Retinal pigment epithelial cell (primary cell): ENCODE results near the gene KCNJ8.

ENCODE experiments used
- DNase-seq: peaks from one replicate; pipeline ENCODE4 v3.0.0-alpha.2; 2010; ENCODE audit warnings: low read depth
- H3K4me3 ChIP-seq: 2 replicates; pipeline ENCODE4 v1.5.1; 2011; ENCODE audit warnings: mild to moderate bottlenecking, low read length, control low read depth, moderate library complexity
- TF ChIP-seq, protein P1 (sequence below): conservative IDR thresholded peaks from 2 replicates; pipeline ENCODE4 v1.5.1; 2011; ENCODE audit warnings: low read depth, low read length, control low read depth, inconsistent platforms

Gene KCNJ8

DNA sequence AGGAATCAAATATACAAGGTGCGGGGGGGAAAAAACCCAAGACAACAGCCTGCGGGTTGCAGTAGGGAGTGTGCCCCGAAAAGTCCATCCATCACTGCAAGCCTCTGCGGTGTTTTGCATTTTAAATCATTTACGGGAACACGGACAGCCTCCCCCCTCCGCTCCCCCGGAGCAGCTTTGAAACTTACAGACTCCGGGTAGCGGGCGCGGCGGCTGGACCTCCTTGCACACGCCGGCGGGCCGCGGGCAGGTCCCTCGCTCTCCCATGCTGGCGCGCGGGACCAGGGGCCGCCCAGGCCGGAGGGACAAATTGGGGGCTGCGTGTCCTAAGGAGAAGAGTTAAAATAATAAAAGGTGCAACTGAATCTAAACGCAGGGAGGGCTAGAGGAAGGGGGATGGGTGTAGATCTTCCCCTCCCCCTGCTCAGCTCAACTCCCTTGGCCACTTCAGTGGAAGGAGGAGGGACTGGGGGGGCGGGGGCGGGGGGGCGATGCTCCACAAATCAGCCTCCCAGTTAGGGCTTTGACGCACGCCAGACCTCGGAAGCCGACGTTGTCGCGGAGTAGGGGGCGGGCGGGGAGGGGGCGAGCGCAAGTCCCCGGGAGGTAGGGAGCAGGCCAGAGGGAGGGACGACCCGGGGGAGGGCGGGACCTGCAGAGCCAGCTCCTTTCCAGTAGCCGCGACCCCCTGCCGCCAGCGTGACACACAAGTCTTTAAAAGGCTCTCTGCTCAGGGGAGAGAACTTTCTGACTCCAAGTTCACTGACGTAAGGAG, at the start of gene KCNJ8:
Gene KCNJ8, minus strand, starts transcription at position 349 of the 775 bp plus-strand sequence. CDS start 1,090 bp downstream, outside the sequence.
- H3K4me3 ChIP-seq: peak within 1 kb of the TSS; percentile 60
- no peak for DNase-seq
- TF ChIP-seq, protein P1, sequence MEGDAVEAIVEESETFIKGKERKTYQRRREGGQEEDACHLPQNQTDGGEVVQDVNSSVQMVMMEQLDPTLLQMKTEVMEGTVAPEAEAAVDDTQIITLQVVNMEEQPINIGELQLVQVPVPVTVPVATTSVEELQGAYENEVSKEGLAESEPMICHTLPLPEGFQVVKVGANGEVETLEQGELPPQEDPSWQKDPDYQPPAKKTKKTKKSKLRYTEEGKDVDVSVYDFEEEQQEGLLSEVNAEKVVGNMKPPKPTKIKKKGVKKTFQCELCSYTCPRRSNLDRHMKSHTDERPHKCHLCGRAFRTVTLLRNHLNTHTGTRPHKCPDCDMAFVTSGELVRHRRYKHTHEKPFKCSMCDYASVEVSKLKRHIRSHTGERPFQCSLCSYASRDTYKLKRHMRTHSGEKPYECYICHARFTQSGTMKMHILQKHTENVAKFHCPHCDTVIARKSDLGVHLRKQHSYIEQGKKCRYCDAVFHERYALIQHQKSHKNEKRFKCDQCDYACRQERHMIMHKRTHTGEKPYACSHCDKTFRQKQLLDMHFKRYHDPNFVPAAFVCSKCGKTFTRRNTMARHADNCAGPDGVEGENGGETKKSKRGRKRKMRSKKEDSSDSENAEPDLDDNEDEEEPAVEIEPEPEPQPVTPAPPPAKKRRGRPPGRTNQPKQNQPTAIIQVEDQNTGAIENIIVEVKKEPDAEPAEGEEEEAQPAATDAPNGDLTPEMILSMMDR: no peak

DNA sequence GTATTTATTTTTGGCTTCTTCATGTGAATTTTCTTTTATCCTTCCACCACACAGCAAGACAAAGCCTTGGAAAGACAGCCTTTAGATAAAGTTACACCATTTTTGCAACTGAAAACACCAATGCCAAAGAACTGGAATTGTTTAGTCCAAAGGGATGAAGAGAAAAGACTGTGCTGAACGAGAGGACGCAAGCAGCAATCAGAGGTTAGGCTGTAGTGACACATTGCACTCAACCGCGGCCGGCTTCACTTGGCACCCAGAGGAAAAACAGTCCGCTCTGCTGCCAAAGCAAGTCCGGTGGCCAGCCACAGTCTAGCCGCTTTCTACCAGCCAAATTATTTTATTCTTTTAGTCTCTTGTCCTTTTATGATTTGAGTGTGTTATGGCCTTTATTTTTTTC, 49.1 kb upstream of the KCNJ8 start:
- H3K4me3 ChIP-seq: no peak overlapping the region
- TF ChIP-seq, protein P1: no peak
- no peak for DNase-seq

DNA sequence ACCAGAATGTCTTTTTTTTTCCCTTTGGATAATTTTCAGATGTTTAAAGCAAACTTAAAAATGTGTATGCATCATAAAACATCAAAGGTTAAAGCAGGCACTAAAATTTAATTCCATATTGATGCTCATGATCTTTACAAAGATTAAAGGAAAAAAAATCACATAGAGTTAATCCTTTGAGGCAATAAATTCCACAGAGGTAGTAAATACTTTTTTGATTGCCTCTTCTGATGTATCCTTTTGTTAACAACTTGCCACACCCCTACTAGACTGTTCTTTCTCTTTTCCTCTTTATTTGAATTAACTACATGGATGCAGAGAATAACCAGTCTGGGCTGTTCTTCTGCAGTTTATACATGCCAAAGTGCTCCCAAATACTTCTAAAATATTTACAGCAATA, 45.2 kb upstream of the KCNJ8 start:
- TF ChIP-seq, protein P1: no peak
- DNase-seq: no peak

DNA sequence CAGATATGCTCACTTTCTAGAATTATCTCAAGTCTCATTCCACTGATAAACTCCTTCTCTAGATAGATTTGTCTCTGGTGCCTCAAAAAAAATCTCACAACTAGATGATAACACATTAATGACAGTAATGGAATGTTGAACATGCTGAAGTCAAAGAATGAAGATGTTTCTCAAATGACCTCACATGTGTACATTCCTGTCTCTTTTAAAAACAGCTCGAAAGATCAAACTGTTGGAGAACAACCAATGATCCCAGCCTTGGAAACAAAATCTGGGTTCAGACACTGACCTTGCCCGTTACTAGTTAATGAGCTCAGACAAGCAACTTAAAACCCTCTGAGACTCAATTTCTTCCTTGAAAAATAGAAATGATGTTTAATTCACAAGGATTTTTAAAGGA, 44.7 kb upstream of the KCNJ8 start:
- DNase-seq: no peak
- TF ChIP-seq, protein P1: no peak

More for the DNA sequence above, 45.2 kb upstream of the KCNJ8 start:
- no peak overlapping the region for H3K4me3 ChIP-seq

DNA sequence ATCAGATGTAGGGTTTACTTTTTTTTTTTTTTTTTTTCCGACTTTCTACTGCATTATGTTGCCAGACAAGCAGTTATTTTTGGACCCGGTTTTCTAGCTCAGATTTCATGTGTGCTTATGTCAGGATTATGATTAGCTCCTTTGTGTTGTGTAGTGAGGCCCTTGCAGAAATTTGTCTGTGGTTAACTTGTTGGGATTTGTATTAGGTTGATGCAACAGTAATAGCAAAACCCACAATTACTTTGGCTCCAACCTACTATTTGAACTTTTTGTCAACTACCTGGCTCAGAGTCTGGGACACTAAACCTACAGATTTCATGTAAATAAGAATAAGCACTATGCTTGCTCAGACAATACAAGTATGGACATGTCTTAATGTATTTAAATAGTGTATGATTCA, 44.1 kb upstream of the KCNJ8 start:
- no peak overlapping the region for H3K4me3 ChIP-seq
- DNase-seq: peak; percentile 66
- TF ChIP-seq, protein P1: no peak

More for the DNA sequence above, 44.7 kb upstream of the KCNJ8 start:
- H3K4me3 ChIP-seq: no peak overlapping the region

DNA sequence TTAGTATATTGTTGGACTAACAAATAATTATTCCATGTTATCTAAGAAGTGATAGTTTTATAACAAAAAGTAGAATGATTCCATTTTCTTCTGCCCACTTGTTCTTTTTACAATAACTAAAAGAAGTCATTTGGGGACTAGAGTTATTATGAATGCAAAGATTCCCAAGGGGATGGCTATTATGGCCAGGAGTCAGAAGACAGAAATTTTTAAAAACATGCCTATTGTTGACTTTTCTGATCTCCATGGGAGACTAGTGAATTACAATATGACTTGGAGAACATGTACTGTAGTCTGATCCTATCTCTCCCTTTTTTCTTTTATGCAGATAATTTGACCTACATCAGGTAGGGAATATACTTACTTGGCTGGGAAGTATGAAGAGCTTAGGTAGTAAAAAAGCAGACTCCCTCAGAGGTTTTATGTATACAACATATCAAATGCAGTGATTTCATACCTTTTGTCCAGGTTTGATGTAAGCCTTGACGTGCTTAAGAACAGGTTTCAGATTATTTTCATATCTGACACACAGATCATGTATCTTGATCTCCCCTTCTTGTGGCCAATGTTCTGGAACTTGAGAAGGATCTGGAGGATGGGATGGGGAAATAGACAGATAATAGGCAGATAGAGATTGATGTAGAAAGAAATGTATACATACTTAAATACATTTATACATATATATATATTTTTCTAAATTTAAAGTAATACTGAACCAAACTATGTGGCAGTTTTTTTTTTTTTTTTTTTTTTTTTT, 41.0 kb upstream of the KCNJ8 start:
- no peak overlapping the region for H3K4me3 ChIP-seq
- DNase-seq: no peak
- TF ChIP-seq, protein P1: no peak
